HUES48 (cell line): ENCODE measurements around the gene ANXA3.
"Not testable (repeated sequence)": the region's sequence is repeated elsewhere in the genome, so short reads cannot be mapped to it uniquely, and the experiment has no call there.

Experiments
- H3K27ac ChIP-seq: one replicate; pipeline ENCODE4 v1.7.0; 2013; ENCODE audit warnings: low read depth, low read length, inconsistent platforms
- H3K27me3 ChIP-seq: 2 replicates; pipeline ENCODE4 v1.6.1; 2013; ENCODE audit warnings: mild to moderate bottlenecking, low read length; ENCODE audit not compliant: control insufficient read depth, insufficient read depth
- H3K36me3 ChIP-seq: 2 replicates; pipeline ENCODE4 v1.6.1; 2013; ENCODE audit warnings: low read length; ENCODE audit not compliant: control insufficient read depth, insufficient read depth
- H3K4me1 ChIP-seq: 2 replicates; pipeline ENCODE4 v1.6.1; 2013; ENCODE audit warnings: mild to moderate bottlenecking, low read length; ENCODE audit not compliant: control insufficient read depth, insufficient read depth
- H3K4me3 ChIP-seq: 2 replicates; pipeline ENCODE4 v1.5.1; 2013; ENCODE audit warnings: mild to moderate bottlenecking, low read depth, low read length
- H3K9ac ChIP-seq: 2 replicates; pipeline ENCODE4 v1.6.1; 2013; ENCODE audit warnings: mild to moderate bottlenecking, low read depth, low read length, moderate library complexity
- H3K9me3 ChIP-seq: 2 replicates; pipeline ENCODE4 v1.6.1; 2013; ENCODE audit warnings: low read length; ENCODE audit not compliant: control insufficient read depth, insufficient read depth

The ANXA3 gene

GRCh38 chr4:78551420-78552351 is at the start of gene ANXA3:
Gene ANXA3 (plus strand): TSS chr4:78551770. CDS start chr4:78554474, 2,704 bp downstream.
- H3K9ac ChIP-seq = peak within 1 kb of the TSS; percentile 85
- H3K27me3 ChIP-seq = peaks cover 40% of the 10 kb centered on the region
- H3K4me3 ChIP-seq = peak within 1 kb of the TSS; percentile 77
- no peaks in the 10 kb centered on the region for H3K9me3 ChIP-seq
- peaks cover 32% of the 10 kb centered on the region for H3K4me1 ChIP-seq
- peak within 1 kb of the TSS; percentile 95 for H3K27ac ChIP-seq
- H3K36me3 ChIP-seq = no peaks in the 10 kb centered on the region

GRCh38 chr4:78506260-78506659 is 45.3 kb upstream of the ANXA3 start:
- not testable (repeated sequence) for H3K9me3 ChIP-seq, H3K27me3 ChIP-seq
- H3K36me3 ChIP-seq = peaks cover 53% of the 10 kb centered on the region

GRCh38 chr4:78509043-78509442 is 42.5 kb upstream of the ANXA3 start:
- H3K27ac ChIP-seq = no peak overlapping the region
- no peak overlapping the region for H3K4me3 ChIP-seq
- H3K4me1 ChIP-seq = peaks cover 4% of the 10 kb centered on the region; the same call in 1 of the 2 replicates
- no peaks in the 10 kb centered on the region for H3K27me3 ChIP-seq
- H3K9ac ChIP-seq = no peak overlapping the region
- H3K9me3 ChIP-seq = no peaks in the 10 kb centered on the region
- H3K36me3 ChIP-seq = peaks cover 74% of the 10 kb centered on the region

More at GRCh38 chr4:78506260-78506659, 45.3 kb upstream of the ANXA3 start:
- H3K9ac ChIP-seq, H3K27ac ChIP-seq, H3K4me1 ChIP-seq, H3K4me3 ChIP-seq: not testable (repeated sequence)

GRCh38 chr4:78510108-78510507 is 41.5 kb upstream of the ANXA3 start:
- Histone ChIP-seq H3K27me3 (no peaks in the 10 kb centered on the region), H3K9me3 (no peaks in the 10 kb centered on the region), H3K4me1 (peaks cover 4% of the 10 kb centered on the region; the same call in 1 of the 2 replicates), H3K9ac (no peak overlapping the region), H3K4me3 (no peak overlapping the region), H3K36me3 (peaks cover 82% of the 10 kb centered on the region), H3K27ac (no peak overlapping the region)

GRCh38 chr4:78510681-78511080 is 40.9 kb upstream of the ANXA3 start:
- H3K27ac ChIP-seq = no peak overlapping the region
- no peak overlapping the region for H3K4me3 ChIP-seq
- peaks cover 87% of the 10 kb centered on the region for H3K36me3 ChIP-seq
- H3K4me1 ChIP-seq = peaks cover 4% of the 10 kb centered on the region; the same call in 1 of the 2 replicates
- H3K9ac ChIP-seq = no peak overlapping the region
- H3K27me3 ChIP-seq = no peaks in the 10 kb centered on the region
- H3K9me3 ChIP-seq = no peaks in the 10 kb centered on the region

GRCh38 chr4:78512357-78512920 is 39.1 kb upstream of the ANXA3 start:
- H3K9ac ChIP-seq = no peak overlapping the region
- H3K9me3 ChIP-seq = no peaks in the 10 kb centered on the region
- H3K27ac ChIP-seq = no peak overlapping the region
- no peak overlapping the region for H3K4me3 ChIP-seq
- no peaks in the 10 kb centered on the region for H3K4me1 ChIP-seq
- H3K36me3 ChIP-seq = peaks cover 90% of the 10 kb centered on the region
- H3K27me3 ChIP-seq = no peaks in the 10 kb centered on the region

GRCh38 chr4:78513411-78513975 is 38.1 kb upstream of the ANXA3 start:
- Histone ChIP-seq H3K9ac (no peak overlapping the region), H3K9me3 (no peaks in the 10 kb centered on the region), H3K27me3 (no peaks in the 10 kb centered on the region), H3K4me1 (no peaks in the 10 kb centered on the region), H3K27ac (no peak overlapping the region), H3K4me3 (no peak overlapping the region), H3K36me3 (peaks cover 80% of the 10 kb centered on the region)

- H3K27me3 ChIP-seq = no peaks in the 10 kb centered on the region
- no peak overlapping the region for H3K4me3 ChIP-seq
- H3K9me3 ChIP-seq = no peaks in the 10 kb centered on the region
- no peak overlapping the region for H3K9ac ChIP-seq
- H3K36me3 ChIP-seq = peaks cover 76% of the 10 kb centered on the region
- no peaks in the 10 kb centered on the region for H3K4me1 ChIP-seq
- no peak overlapping the region for H3K27ac ChIP-seq
Measured at GRCh38 chr4:78517050-78517652, 34.4 kb upstream of the ANXA3 start.

- Histone ChIP-seq H3K36me3 (peaks cover 76% of the 10 kb centered on the region), H3K9ac (no peak overlapping the region), H3K4me1 (no peaks in the 10 kb centered on the region), H3K4me3 (no peak overlapping the region), H3K27me3 (no peaks in the 10 kb centered on the region), H3K27ac (no peak overlapping the region), H3K9me3 (no peaks in the 10 kb centered on the region)
Measured at GRCh38 chr4:78518561-78518960, 33.0 kb upstream of the ANXA3 start.

GRCh38 chr4:78519962-78520361 is 31.6 kb upstream of the ANXA3 start:
- H3K36me3 ChIP-seq = peaks cover 79% of the 10 kb centered on the region
- no peaks in the 10 kb centered on the region for H3K27me3 ChIP-seq
- H3K27ac ChIP-seq = no peak overlapping the region
- H3K9me3 ChIP-seq = no peaks in the 10 kb centered on the region
- no peak overlapping the region for H3K4me3 ChIP-seq
- no peak overlapping the region for H3K9ac ChIP-seq
- H3K4me1 ChIP-seq = no peaks in the 10 kb centered on the region
